Activated B cell treated with CpG ODN at 0.5 μM for 24 hours (primary cell): Measurements from ENCODE around the gene LRRIQ1. TPM values are rescaled to one million over a fixed set of nuclear protein-coding genes. Genes with fewer than 3 reads are reported as not detected.
A peak's percentile ranks its signal among the peaks of the same experiment; 100 is the strongest.

Experiments
- ATAC-seq: fragments of 200-7000 bp; cut with Tn5 transposase; one replicate; pipeline ENCODE4 v1.10.0; 2021; ENCODE audit warnings: low read depth, mild to moderate bottlenecking, moderate library complexity
- CTCF ChIA-PET: fragments of 350-600 bp; sonication (Branson Sonifier 250); formaldehyde crosslinking; loops from one replicate; lab custom pipeline; 2021; ENCODE audit warnings: antibody characterized with exemption; lab: Charles Lee
- POLR2A ChIA-PET: fragments of 350-600 bp; sonication (Branson Sonifier 250); formaldehyde crosslinking; loops from one replicate; lab custom pipeline; 2021; ENCODE audit warnings: antibody characterized with exemption; lab: Charles Lee
- DNase-seq: peaks from one replicate; pipeline ENCODE4 v3.0.0; 2022
- H3K27ac Mint-ChIP-seq: one replicate; pipeline ENCODE4 v1.8.0; 2020; ENCODE audit warnings: mixed read lengths
- H3K27me3 Mint-ChIP-seq: one replicate; pipeline ENCODE4 v1.8.0; 2021; ENCODE audit warnings: mixed read lengths
- H3K36me3 Mint-ChIP-seq: one replicate; pipeline ENCODE4 v1.8.0; 2021; ENCODE audit warnings: low read depth, mixed read lengths
- H3K4me1 Mint-ChIP-seq: one replicate; pipeline ENCODE4 v1.8.0; 2021; ENCODE audit warnings: mixed read lengths
- H3K4me3 Mint-ChIP-seq: one replicate; pipeline ENCODE4 v1.8.0; 2020; ENCODE audit warnings: mild to moderate bottlenecking, mixed read lengths
- H3K9me3 Mint-ChIP-seq: one replicate; pipeline ENCODE4 v1.8.0; 2020; ENCODE audit warnings: mixed read lengths
- intact Hi-C: fragments of 100-400 bp; cut with micrococcal nuclease; formaldehyde crosslinking; loops from one replicate; pipeline ENCODE4 v1.15.1; 2024
- total RNA-seq: library from RNA; stranded (reverse); gene quantifications from 2 replicates; pipeline ENCODE4 v1.2.3, GENCODE V29; 2022
- TF ChIP-seq, protein P1 (sequence below): fragments of 200-600 bp; IDR thresholded peaks from one replicate; pipeline ENCODE4 v1.8.0; 2022; ENCODE audit warnings: antibody characterized with exemption, mild to moderate bottlenecking

The LRRIQ1 gene
- total RNA-seq, 1 donor from 2014 or later, result not detected

DNA sequence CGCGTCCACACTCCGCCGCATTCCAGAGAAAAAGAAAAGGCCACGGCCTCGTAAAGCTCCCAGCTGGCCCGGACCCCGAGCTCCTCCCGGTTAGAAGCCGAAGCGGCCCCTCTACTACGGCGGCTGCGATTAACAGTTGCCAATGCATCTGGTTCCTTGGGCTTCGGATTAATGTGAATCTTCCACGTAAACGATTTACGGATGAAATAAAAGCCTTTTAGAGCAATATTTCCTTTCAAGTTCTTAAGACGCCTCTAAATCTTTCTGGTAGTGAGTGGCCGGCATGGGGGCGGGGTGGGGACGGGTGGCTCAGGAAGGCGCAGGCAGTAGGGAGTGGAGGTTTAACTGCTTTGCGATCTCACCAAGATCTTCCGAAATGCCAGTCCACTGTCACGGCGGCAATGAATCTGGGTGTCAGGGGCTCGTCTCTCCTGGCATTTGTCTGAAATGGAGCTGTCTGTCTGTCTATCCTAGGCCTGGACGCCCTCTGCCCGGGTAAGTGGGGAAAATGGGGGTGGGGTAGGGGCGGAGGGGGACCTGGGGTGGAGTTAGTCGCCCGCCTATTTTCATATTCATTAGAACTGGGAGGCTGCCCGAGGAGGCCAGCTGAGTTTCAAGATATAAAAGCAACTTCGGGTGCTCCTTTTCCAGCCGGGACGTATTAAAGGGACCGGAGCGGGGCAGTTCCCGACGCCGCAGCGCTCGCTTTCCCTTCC lies 243.5 kb downstream of the LRRIQ1 start:
- peaks cover 48% of the 10 kb centered on the region for H3K27me3 Mint-ChIP-seq

DNA sequence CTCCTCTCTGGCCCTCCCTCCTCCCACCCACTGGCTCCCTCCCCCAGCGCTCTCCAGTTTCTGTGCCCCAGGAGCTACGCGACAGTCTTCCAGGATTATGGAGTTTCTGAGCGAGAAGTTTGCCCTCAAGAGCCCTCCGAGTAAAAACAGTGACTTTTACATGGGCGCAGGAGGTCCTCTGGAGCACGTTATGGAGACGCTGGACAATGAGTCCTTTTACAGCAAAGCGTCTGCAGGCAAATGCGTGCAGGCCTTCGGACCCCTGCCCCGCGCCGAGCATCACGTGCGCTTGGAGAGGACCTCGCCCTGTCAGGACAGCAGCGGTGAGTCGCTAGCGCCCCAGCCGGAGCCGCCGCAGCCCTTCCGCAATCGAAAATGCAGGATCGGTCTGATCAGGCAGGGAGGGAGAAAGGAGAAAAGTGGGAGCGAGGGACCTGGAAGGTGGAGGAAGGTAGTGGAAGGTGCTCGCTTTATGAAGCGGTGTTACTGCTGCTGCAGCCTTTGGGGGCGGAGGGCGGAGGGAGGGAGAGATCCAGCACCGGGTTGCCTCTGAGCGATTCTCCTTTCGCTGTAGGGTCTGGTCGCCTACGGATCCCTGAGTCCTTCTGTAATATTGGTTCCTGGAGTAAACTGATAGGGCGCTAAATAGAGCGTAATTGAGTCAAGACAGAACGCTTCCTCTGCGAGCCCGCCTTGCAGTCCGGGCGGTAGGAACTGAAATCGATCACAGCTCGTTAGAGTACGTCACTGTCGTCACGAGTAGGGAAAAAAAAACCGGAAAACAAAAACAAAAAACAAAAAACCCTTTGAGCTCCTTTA lies 244.2 kb downstream of the LRRIQ1 start, which contains the start of gene ALX1:
Gene ALX1, plus strand, starts transcription at position 56 of the 819 bp plus-strand sequence. Its CDS starts 42 bp downstream, at position 98.
- no peak for DNase-seq
- no peak within 1 kb of the TSS for H3K27ac Mint-ChIP-seq
- intact Hi-C loops, result no loop called here
- peak within 1 kb of the TSS; percentile 78 for H3K4me3 Mint-ChIP-seq
- H3K9me3 Mint-ChIP-seq, result no peaks in the 10 kb centered on the region
- ChIA-PET CTCF (no interaction called here), POLR2A (no interaction called here)
- TF ChIP-seq, protein P1, sequence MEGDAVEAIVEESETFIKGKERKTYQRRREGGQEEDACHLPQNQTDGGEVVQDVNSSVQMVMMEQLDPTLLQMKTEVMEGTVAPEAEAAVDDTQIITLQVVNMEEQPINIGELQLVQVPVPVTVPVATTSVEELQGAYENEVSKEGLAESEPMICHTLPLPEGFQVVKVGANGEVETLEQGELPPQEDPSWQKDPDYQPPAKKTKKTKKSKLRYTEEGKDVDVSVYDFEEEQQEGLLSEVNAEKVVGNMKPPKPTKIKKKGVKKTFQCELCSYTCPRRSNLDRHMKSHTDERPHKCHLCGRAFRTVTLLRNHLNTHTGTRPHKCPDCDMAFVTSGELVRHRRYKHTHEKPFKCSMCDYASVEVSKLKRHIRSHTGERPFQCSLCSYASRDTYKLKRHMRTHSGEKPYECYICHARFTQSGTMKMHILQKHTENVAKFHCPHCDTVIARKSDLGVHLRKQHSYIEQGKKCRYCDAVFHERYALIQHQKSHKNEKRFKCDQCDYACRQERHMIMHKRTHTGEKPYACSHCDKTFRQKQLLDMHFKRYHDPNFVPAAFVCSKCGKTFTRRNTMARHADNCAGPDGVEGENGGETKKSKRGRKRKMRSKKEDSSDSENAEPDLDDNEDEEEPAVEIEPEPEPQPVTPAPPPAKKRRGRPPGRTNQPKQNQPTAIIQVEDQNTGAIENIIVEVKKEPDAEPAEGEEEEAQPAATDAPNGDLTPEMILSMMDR, result no peak
- H3K27me3 Mint-ChIP-seq, result peaks cover 46% of the 10 kb centered on the region
- ATAC-seq, result no peak
- H3K36me3 Mint-ChIP-seq, result no peaks in the 10 kb centered on the region
- H3K4me1 Mint-ChIP-seq, result peaks cover 7% of the 10 kb centered on the region

More for the DNA sequence above, 243.5 kb downstream of the LRRIQ1 start:
- intact Hi-C loops, result no loop called here
- Mint-ChIP-seq H3K4me3 (no peak overlapping the region), H3K36me3 (no peaks in the 10 kb centered on the region), H3K27ac (no peak overlapping the region), H3K4me1 (peaks cover 7% of the 10 kb centered on the region), H3K9me3 (no peaks in the 10 kb centered on the region)
- POLR2A ChIA-PET, result no interaction called here
- ATAC-seq, result no peak
- CTCF ChIA-PET, result no interaction called here
- DNase-seq, result no peak
- TF ChIP-seq, protein P1, result no peak

DNA sequence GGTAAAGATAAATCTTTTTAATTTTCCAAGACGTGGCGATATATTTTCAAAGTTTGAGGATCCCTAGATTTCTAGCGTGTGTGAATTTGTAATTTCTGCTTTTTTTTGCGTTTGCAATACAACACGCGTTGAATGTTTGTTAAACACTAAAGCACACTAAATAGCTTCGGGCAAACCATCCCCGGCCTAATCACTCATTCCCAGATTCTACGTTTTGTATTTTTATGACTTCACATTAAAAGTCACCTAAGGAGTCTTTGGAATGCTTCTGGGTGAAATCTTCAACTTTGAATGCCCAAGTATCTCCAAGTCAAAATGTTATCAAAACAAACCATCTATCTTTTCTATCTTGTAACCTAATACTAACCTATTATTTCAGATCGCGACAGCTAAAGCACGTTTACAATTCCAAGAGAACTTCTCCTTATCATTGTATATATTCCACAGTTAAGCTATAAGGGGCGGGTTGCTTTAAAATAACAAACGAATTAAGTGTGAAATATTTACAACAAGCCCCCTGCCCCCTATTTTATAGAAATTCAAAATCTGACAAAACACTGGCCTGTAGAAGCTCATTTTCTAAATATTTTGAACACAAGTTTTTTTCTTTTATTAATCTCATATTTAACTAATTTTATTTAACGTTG lies 245.0 kb downstream of the LRRIQ1 start:
- Mint-ChIP-seq H3K27ac (no peak overlapping the region), H3K9me3 (no peaks in the 10 kb centered on the region), H3K4me3 (no peak overlapping the region), H3K36me3 (no peaks in the 10 kb centered on the region), H3K27me3 (peaks cover 46% of the 10 kb centered on the region), H3K4me1 (peaks cover 7% of the 10 kb centered on the region)
- CTCF ChIA-PET, result no interaction called here
- DNase-seq, result no peak
- TF ChIP-seq, protein P1, result no peak
- intact Hi-C loops, result no loop called here
- POLR2A ChIA-PET, result no interaction called here
- no peak for ATAC-seq

DNA sequence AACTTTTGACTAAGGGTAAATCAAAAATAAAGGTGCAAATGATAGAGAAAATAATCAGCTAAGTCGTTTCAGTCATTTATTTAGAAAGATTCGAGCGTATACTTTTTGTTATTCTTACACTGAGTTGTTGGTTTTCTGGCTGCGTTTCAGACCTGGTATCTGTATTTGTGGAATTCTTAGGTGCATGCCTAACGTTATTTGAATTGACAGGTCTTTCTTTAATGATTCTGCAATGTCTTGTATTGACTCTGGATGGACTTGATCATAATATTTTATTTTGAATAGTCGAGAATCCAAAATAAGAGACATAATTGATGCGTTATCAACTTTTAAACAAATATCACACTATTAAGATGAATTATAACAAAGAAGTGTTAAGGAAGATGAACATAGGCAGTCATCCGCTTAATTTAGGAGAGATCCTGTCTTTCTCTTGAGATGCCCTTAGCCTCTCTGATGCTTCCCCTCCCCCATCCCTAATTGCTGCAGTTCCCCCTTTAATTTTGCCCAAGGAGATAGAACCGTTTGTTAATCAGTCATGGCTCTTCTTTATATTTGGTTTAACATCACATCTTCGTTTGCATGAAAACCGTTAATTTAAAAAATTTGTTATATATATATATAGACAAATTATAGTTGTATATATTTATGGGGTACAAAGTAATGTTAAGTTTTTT lies 245.6 kb downstream of the LRRIQ1 start:
- ChIA-PET POLR2A (no interaction called here), CTCF (no interaction called here)
- Mint-ChIP-seq H3K4me1 (peaks cover 7% of the 10 kb centered on the region), H3K27ac (no peak overlapping the region), H3K27me3 (peaks cover 40% of the 10 kb centered on the region), H3K4me3 (no peak overlapping the region), H3K9me3 (no peaks in the 10 kb centered on the region), H3K36me3 (no peaks in the 10 kb centered on the region)
- TF ChIP-seq, protein P1, result no peak
- ATAC-seq (no peak), DNase-seq (no peak)
- intact Hi-C loops, result no loop called here
